HUES64 (cell line): ENCODE results near the gene ACSL6.

ENCODE experiments used
- H3K27ac ChIP-seq: 2 replicates; pipeline ENCODE4 v1.7.0; 2013; ENCODE audit warnings: low read depth, low read length, inconsistent platforms
- H3K27me3 ChIP-seq: 2 replicates; pipeline ENCODE4 v1.6.1; 2013; ENCODE audit warnings: mild to moderate bottlenecking, low read length; ENCODE audit not compliant: insufficient read depth
- H3K36me3 ChIP-seq: 2 replicates; pipeline ENCODE4 v1.6.1; 2013; ENCODE audit warnings: mild to moderate bottlenecking, low read length; ENCODE audit not compliant: insufficient read depth
- H3K4me1 ChIP-seq: 2 replicates; pipeline ENCODE4 v1.6.1; 2013; ENCODE audit warnings: mild to moderate bottlenecking, low read length, moderate library complexity; ENCODE audit not compliant: insufficient read depth
- H3K4me3 ChIP-seq: 2 replicates; pipeline ENCODE4 v1.5.1; 2013; ENCODE audit warnings: mild to moderate bottlenecking, low read length, moderate library complexity
- H3K9ac ChIP-seq: 2 replicates; pipeline ENCODE4 v1.6.1; 2013; ENCODE audit warnings: mild to moderate bottlenecking, low read depth, low read length
- H3K9me3 ChIP-seq: 2 replicates; pipeline ENCODE4 v1.6.1; 2013; ENCODE audit warnings: low read depth, low read length; ENCODE audit not compliant: insufficient read depth
- WGBS: fragments of 150-250, 120-280 bp; methylation state at CpG from one replicate; pipeline ENCODE4 v1.1.7; 2013; ENCODE audit warnings: missing lambda C conversion rate; 5-methylcytosine and 5-hydroxymethylcytosine counted together

ACSL6 gene

DNA sequence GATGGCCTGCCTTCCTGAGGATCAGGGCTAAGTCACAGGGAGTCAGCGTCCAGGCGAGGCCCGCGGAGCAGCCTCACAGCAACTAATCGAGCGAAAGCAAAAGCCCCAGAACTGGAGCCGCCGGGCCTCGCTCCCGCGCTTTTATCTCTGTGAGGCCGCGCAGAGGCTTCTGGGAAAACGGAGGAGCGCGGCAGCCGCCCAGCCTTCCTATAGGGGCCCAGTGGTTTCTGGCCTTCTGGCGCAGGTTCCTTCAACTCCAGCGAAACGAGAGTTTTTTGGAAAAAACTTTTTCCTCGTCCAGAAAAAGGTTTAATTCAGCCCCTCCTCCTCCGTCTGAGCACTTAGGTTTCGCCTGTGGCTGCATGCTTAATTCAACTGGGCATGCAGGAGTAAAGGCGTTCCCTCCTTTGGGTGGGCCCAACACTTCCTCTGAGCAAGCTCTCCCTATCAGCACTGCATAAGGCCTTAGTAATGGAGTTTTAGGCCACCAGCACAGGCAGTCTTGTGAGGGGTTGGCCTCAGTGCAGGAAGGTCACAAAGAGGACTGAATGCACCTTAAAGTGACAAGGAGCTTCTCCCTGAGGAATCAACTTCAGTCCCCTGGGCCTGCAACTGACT is 65.8 kb downstream of the ACSL6 start, which contains the start of gene MEIKIN:
Gene MEIKIN, minus strand, starts transcription at position 113 of the 618 bp plus-strand sequence. CDS start 158 bp downstream, outside the sequence.
- Histone ChIP-seq H3K9me3 (no peaks in the 10 kb centered on the region), H3K27me3 (no peaks in the 10 kb centered on the region), H3K9ac (no peak within 1 kb of the TSS), H3K4me1 (no peaks in the 10 kb centered on the region), H3K4me3 (no peak within 1 kb of the TSS), H3K36me3 (no peaks in the 10 kb centered on the region), H3K27ac (no peak within 1 kb of the TSS)
- 95% methylated on average over 24 of the region's 24 CpGs for WGBS

DNA sequence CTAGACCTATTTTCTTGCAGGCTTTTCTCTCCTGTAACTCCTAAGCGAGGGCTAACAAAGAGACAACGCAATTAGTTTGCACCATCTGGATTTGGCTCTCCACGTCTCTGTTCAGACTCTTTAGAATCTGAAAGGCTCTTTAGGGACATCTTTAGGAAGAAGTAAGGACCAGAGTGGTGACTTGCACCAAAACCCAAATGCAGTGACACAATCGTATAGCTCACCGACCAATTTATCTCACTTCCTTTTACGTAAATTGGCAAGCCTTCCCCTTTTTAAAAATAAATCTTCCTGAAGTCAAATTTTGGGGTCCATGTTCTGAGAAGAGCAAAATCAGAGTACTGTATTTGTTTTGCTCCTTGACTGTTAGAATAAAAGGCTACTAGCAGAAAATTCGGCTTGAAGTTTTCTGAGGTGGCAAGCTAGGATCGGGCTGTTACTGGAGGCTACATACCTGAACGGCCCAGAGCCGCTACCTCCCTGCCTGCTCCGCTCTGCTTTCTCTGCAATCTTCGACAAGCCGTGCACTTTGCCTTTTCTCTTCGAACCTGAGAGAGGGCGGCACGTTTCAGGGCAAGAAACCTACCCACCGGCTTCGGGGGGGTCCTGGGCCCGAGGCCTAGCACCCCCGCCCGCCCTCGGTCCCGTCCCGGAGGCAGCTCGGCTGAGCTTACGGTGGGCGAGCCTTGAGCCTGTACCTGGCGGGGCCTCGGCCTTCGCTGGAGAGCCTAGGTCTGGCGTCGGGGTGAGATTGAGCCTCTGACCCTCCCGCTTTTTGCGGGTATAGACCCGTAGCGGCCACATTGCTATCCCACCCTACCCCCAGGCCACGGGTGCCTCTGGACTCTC is 66.5 kb downstream of the ACSL6 start:
- Histone ChIP-seq H3K4me1 (no peaks in the 10 kb centered on the region), H3K4me3 (no peak overlapping the region), H3K9me3 (no peaks in the 10 kb centered on the region), H3K9ac (no peak overlapping the region), H3K27ac (no peak overlapping the region), H3K36me3 (no peaks in the 10 kb centered on the region), H3K27me3 (no peaks in the 10 kb centered on the region)
- 94% methylated on average over 37 of the region's 37 CpGs for WGBS

DNA sequence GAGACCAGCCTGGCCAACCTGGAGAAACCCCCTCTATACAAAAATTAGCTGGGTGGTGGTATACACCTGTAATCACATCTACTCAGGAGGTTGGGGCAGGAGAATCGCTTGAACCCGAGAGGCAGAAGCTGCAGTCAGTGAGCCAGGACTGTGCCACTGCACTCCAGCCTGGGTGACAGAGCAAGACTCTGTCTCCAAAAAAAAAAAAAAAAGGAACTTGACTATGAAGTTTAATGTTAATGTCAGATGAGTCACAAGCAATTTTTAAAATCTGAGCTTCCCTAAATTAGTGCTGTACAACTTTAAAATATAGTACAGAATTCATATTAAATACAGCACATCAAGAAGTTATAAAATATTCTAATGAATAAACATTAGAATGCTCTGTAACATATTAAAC is 67.5 kb downstream of the ACSL6 start:
- H3K9me3 ChIP-seq: no peaks in the 10 kb centered on the region
- H3K27me3 ChIP-seq: no peaks in the 10 kb centered on the region
- 91% methylated on average over 2 of the region's 2 CpGs for WGBS
- no peaks in the 10 kb centered on the region for H3K36me3 ChIP-seq
- H3K4me1 ChIP-seq: no peaks in the 10 kb centered on the region
- no peak overlapping the region for H3K9ac ChIP-seq
- H3K27ac ChIP-seq: no peak overlapping the region
- H3K4me3 ChIP-seq: no peak overlapping the region

DNA sequence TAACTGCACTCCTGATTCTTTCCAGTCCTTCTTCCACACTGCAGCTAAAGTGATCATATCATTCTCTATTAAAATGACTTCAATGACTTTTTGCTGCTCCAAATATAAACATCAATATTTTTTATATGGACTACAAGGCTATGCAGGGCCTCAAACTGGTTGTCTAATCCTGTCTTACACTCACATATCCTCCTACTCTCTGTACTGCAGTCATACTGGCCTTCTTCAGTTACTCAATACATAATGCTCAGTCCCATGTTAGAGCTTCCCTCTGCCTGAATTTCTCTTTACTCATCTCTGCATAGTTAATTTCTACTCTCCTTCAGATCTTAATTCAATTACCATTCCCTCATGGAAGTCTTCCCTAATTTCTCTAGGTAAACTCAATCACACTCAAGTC is 69.4 kb downstream of the ACSL6 start:
- H3K36me3 ChIP-seq: no peaks in the 10 kb centered on the region
- no peaks in the 10 kb centered on the region for H3K27me3 ChIP-seq
- no peaks in the 10 kb centered on the region for H3K4me1 ChIP-seq
- no peak overlapping the region for H3K9ac ChIP-seq
- H3K4me3 ChIP-seq: no peak overlapping the region
- no peaks in the 10 kb centered on the region for H3K9me3 ChIP-seq
- no peak overlapping the region for H3K27ac ChIP-seq

DNA sequence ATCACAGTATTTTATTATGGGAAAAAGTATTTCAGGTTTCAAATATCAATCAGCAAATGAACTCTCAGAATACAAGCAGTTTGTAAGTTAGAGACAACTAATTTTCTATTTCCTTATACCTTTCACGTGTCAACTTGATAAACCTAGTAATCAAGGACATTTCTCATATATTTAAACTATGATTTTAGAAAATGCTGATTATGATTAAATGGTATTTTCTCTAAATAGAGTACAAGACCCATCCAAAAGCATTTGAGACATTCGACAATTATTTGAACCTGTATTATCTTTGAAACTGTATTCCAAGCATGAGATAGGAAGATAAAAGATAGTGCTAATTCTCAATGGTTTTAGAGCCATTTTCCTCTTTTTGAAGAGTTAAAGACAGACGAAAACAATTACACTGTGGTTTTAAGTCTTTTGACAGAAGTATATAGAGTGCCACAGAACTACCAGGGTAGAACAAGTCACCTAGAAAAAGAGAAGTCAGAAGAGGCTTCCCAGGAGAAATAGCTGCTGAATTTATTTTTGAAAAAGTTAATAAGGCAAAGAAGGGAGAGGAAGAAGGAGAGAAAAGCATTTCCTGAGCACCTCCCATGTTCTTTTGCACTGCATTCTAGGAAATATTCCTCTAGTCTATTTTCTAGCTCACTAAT is 71.6 kb downstream of the ACSL6 start:
- H3K27me3 ChIP-seq: no peaks in the 10 kb centered on the region
- H3K27ac ChIP-seq: no peak overlapping the region
- H3K9ac ChIP-seq: no peak overlapping the region
- 70% methylated on average over 3 of the region's 3 CpGs for WGBS
- no peaks in the 10 kb centered on the region for H3K4me1 ChIP-seq
- H3K36me3 ChIP-seq: no peaks in the 10 kb centered on the region
- H3K4me3 ChIP-seq: no peak overlapping the region
- H3K9me3 ChIP-seq: no peaks in the 10 kb centered on the region

DNA sequence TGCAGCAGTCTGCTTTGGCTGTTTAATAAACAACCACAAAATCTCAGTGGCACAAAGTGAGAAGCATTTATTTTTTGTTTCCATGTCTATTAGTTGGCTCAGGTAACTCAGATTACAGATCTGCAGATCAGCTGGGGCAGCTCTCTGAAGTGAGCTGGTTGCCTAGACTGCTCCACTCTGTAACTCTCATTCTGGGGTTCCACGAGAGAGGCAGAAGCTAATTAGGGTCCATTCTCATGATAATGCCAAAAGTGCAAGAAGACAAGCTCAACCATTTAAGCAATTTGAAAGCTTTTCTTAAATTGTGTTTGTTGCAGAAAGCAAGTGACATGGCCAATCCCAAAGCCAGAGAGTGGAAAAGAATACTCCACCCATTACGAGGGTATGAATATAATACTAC is 79.2 kb downstream of the ACSL6 start:
- peaks cover 13% of the 10 kb centered on the region; the same call in 1 of the 2 replicates for H3K4me1 ChIP-seq
- WGBS: 11% methylated on average over 1 of the region's 2 CpGs
- no peak overlapping the region for H3K4me3 ChIP-seq
- peaks cover 13% of the 10 kb centered on the region for H3K9me3 ChIP-seq
- no peak overlapping the region for H3K9ac ChIP-seq
- H3K27ac ChIP-seq: no peak overlapping the region
- H3K36me3 ChIP-seq: no peaks in the 10 kb centered on the region
- no peaks in the 10 kb centered on the region for H3K27me3 ChIP-seq

DNA sequence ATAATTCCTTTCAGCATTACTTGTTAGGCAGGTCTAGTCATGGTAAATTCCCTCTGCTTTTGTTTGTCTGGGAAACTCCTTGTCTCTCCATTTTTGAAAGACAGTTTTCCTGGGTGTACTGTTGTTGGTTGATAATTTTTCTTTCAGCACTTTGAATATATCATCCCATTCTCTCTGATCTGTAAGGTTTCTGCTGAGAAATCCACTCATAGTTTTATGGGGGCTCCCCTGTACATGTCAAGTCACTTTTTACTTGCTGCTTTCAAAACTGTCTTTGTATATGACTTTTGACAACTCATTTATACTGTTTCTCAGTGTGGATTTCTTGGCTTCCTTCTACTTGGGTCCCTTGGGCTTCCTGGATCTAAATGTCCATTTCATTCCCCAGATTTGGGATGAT is 82.5 kb downstream of the ACSL6 start:
- H3K36me3 ChIP-seq: no peaks in the 10 kb centered on the region

DNA sequence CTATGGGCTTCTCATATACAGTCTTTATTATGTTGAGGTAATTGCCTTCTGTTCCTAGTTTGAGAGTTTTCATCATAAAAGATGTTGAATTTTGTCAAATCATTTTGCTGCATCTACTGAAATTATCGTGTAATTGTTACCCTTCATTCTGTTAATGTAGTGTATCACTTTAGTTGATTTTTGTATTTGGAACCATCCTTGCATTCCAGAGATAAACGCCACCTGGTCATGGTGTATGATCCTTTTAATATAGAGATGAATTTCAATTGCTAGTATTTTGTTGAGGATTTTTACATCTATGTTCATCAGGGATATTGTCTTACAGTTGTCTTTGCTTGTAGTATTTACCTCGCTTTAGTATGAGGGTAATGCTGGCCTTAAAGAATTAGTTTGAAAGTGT is 85.3 kb downstream of the ACSL6 start:
- no peaks in the 10 kb centered on the region for H3K36me3 ChIP-seq
- no peak overlapping the region for H3K9ac ChIP-seq
- no peaks in the 10 kb centered on the region for H3K27me3 ChIP-seq
- no peak overlapping the region for H3K27ac ChIP-seq
- WGBS: 85% methylated on average over 3 of the region's 3 CpGs
- no peaks in the 10 kb centered on the region for H3K4me1 ChIP-seq
- peaks cover 21% of the 10 kb centered on the region for H3K9me3 ChIP-seq
- H3K4me3 ChIP-seq: no peak overlapping the region

More for the DNA sequence above, 82.5 kb downstream of the ACSL6 start:
- Histone ChIP-seq H3K27me3 (no peaks in the 10 kb centered on the region), H3K9me3 (peaks cover 21% of the 10 kb centered on the region), H3K9ac (no peak overlapping the region), H3K4me3 (no peak overlapping the region), H3K27ac (no peak overlapping the region), H3K4me1 (peaks cover 13% of the 10 kb centered on the region; the same call in 1 of the 2 replicates)

DNA sequence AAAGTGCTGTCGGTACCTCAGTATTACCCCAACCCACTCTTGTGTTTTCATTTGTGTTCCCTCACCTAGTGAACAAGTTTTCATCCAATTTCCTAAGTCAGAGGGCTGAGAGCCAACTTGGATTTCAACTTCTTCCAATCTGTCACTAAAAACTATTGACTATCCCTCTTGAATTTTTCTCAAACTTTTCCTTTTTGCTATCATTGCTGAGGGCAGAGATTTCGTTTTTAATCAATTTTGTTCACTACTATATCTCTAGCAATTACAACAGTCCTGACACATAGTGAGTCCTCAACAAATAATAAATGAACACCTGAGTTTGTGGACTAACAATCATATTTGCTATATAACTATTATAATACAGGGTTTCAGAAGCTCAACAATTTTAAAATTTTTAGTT is 95.0 kb downstream of the ACSL6 start:
- WGBS: 75% methylated on average over 2 of the region's 2 CpGs
- no peak overlapping the region for H3K4me3 ChIP-seq
- H3K36me3 ChIP-seq: no peaks in the 10 kb centered on the region
- H3K27me3 ChIP-seq: no peaks in the 10 kb centered on the region
- H3K27ac ChIP-seq: no peak overlapping the region
- no peaks in the 10 kb centered on the region for H3K4me1 ChIP-seq
- H3K9me3 ChIP-seq: no peaks in the 10 kb centered on the region
- H3K9ac ChIP-seq: no peak overlapping the region

DNA sequence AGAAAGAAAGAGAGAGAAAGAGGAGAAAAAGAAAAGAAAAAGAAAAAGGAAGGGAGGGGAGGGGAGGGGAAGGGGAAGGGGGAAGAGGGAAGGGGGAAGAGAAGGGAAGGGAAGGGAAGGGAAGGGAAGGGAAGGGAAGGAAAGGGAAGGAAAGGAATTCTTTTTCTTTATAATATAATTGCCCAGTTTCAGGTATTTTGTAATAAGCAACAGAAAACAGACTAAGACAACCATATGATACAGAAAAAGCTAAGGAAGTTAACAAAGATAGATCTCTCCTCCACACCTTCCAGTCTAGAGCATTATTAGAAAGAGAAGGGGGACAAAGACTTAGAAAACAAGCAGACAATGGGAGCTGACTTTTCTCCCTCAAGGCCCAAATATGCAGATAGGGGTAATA is 97.0 kb downstream of the ACSL6 start:
- H3K27me3 ChIP-seq: no peaks in the 10 kb centered on the region
- H3K4me3 ChIP-seq: no peak overlapping the region
- no peaks in the 10 kb centered on the region for H3K36me3 ChIP-seq
- no peaks in the 10 kb centered on the region for H3K4me1 ChIP-seq
- H3K27ac ChIP-seq: no peak overlapping the region
- no peak overlapping the region for H3K9ac ChIP-seq
- H3K9me3 ChIP-seq: no peaks in the 10 kb centered on the region

DNA sequence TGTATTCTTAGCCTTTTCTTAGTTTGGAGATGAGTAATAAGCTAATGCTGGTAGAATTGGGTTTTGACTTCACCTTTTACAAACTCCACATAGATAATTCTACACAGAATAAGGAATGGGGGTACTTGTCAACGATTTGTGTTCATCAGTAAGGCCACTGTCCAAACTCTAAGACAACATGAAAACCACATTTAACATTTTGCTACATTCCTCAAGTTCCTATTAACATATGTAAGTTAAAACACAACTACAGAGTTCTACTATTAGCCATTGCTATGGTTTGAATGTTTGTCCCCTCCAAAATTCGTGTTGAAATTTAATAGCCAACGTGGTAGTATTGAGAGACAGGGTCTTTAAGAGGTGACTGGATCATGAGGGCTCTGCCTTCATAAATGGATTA is 97.9 kb downstream of the ACSL6 start:
- WGBS: 85% methylated on average over 3 of the region's 3 CpGs
- no peaks in the 10 kb centered on the region for H3K36me3 ChIP-seq
- no peaks in the 10 kb centered on the region for H3K27me3 ChIP-seq
- no peak overlapping the region for H3K4me3 ChIP-seq
- H3K9me3 ChIP-seq: no peaks in the 10 kb centered on the region
- no peak overlapping the region for H3K27ac ChIP-seq
- H3K4me1 ChIP-seq: no peaks in the 10 kb centered on the region
- H3K9ac ChIP-seq: no peak overlapping the region
